Measurements from ENCODE around the gene INTS7.
A peak's percentile ranks its signal among the peaks of the same experiment; 100 is the strongest.

The INTS7 gene, protein sequence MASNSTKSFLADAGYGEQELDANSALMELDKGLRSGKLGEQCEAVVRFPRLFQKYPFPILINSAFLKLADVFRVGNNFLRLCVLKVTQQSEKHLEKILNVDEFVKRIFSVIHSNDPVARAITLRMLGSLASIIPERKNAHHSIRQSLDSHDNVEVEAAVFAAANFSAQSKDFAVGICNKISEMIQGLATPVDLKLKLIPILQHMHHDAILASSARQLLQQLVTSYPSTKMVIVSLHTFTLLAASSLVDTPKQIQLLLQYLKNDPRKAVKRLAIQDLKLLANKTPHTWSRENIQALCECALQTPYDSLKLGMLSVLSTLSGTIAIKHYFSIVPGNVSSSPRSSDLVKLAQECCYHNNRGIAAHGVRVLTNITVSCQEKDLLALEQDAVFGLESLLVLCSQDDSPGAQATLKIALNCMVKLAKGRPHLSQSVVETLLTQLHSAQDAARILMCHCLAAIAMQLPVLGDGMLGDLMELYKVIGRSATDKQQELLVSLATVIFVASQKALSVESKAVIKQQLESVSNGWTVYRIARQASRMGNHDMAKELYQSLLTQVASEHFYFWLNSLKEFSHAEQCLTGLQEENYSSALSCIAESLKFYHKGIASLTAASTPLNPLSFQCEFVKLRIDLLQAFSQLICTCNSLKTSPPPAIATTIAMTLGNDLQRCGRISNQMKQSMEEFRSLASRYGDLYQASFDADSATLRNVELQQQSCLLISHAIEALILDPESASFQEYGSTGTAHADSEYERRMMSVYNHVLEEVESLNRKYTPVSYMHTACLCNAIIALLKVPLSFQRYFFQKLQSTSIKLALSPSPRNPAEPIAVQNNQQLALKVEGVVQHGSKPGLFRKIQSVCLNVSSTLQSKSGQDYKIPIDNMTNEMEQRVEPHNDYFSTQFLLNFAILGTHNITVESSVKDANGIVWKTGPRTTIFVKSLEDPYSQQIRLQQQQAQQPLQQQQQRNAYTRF

DNA sequence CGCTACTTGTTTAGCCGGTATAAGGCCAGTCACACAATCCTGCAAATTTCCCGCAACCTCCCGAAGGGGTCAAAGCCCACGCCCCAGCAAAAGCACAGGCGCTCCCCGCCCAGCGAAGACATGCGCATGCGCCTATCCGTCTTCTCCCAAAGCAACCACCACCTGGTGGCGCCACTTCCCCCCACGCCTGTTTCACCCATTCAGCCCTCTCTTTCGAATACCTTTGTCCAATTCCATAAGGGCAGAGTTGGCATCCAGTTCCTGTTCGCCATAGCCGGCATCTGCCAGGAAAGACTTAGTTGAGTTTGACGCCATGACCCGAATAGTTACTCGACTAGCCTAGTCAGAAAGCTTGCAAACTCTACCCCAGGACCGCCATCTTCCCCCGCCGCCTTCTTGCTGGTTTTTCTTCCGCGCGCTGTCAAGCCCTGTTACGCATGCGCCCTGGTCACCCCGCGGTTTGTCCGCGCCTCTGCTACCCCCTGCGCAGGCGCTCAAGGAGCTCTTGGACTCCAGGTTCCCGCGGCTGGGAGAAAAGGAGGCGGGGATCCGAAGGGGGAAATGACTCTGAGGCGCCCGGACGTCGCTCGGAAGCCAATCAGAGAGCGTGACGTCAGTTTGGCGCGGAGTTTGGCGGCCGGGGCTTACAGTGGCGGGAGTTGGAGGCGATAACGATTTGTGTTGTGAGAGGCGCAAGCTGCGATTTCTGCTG, at the start of gene INTS7, which contains the start of gene DTL:
Gene INTS7, minus strand, starts transcription at position 435 of the 712 bp plus-strand sequence. Its CDS starts 120 bp downstream, at position 315.
Gene DTL, plus strand, starts transcription at position 626 of the 712 bp plus-strand sequence. CDS start 143 bp downstream, outside the sequence.
- DNase-seq = peak; percentile 100

DNA sequence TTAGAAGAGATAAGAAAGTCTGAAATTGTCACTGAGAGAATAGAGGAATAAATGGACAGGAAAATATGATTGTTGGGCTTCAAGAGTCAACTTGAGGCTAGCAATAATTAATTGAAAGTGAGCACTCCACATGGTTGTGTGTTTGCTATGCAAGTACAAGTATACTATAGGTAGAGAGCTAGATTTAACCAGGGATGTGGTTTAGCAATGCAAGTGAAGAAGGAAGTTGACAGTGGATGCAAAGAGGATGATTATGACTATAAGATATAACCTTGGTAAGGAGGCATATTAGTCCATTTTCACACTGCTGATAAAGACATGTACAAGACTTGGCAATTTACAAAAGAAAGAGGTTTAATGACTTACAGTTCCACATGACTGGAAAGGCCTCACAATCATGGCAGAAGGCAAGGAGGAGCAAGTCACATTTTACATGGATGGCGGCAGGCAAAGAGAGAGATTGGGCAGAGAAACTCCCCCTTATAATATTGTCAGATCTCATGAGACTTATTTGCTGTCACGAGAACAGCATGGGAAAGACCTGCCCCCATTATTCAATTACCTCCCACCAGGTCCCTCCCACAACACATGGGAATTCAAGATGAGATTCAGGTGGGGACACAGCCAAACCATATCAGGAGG, 47.5 kb upstream of the INTS7 start:
- DNase-seq = no peak

DNA sequence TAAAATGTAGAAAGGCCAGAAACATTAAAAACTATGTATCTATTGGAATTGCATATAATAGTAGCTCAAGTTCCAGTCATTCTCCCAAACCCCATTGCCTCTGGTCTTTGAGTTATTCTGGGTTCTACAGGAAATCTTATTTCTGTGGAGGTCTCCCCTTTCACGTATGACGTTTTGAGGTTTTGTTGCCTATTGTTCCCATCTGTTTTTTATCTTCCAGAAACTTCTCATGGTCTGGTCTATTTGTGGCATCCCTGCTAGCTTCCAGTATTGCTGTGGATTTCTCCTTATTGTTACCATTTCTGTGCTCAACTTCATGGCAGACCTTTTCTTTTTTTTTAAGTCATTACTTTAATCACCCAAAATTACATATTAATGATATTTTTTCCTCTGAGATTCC, 43.5 kb upstream of the INTS7 start:
- DNase-seq = no peak

DNA sequence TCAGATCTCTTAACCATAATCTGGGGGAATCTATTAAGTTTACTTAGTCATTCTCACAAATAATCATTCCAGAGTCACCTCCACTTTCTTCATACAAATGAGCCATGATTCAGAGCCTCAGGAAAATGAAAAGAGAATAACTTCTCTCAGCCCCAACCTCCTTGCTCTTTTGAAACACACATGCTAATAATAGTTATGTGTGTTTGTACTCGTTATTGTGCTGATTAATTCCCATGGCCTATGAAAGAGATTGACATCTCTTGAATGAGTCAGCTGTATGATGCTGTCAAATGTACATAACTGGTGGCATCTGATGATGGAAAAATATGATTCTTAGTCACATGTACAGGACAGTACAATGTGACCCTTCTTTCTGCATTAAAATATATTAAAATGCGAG, 41.7 kb upstream of the INTS7 start:
- no peak for DNase-seq

DNA sequence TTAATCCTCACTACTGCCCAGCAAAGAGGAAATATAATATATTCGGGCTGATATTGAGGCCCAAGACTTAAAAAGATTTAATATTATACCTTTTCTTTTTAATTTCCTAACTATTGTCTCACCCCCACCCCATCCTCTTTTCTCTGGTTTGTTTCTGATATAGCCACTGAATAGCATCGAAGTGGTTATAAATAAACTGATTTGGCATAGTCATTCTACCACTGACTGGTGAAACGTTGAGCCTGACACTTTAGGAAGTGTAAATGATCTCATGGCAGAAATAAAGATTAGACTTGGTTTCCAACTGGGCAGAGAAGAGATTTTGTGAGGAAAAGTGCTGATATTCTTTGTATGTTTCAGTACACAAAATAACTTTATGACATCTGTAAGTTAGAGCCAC, 39.5 kb upstream of the INTS7 start:
- no peak for DNase-seq

DNA sequence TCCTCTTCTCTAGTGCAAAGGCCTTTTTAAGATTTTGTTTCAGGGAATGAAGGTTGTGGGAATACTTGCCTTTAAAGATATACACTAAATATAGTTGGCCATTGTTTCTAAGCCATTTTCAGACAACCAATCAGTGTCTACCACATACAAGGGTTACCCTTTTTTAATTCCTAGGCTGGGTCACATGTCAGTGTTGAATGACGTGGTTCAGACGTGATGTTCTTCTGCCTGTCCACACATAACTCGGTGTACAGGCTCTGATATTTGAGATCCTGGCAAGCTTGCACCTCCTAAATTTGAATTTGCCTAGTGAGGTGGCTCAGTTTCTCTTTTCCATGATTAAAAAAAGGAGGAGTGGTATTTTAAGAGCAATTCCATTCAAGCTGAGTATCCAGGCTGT, 39.0 kb upstream of the INTS7 start:
- DNase-seq = no peak

DNA sequence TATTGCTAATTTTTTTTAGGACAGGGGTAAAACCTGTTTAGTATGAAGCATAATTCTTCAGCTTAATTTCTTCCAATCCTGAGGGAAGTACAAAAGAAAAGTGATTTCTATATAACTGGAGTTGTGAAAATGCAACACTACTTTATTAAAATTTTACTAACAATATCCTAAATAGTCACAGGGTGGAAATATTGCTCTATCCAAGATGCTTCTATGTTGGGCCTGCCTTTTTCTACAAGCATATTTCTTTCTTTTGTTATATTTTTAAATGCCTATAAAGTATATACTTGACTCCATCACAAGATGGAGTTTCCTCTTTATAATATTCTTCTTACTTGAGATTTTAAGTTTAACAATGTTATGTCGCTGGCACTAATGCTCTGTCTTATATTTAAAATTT, 38.1 kb upstream of the INTS7 start:
- no peak for DNase-seq

DNA sequence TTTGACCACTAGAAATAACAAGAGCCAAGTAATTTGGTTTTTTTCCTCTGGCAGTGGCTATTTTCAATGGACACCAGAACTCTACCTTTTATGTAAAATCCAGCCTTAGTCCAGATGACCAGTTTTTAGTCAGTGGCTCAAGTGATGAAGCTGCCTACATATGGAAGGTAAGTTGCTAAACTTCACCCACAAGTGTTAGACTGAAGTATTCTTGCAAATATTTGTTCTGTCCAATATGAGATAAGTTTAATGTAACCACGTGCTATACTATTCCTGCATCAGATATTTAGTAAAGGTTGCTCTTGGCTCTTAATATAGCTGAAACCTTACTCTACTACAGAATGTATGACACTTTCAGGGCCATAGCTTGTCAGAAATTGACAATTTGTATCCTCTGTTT, 36.7 kb upstream of the INTS7 start:
- no peak for DNase-seq

DNA sequence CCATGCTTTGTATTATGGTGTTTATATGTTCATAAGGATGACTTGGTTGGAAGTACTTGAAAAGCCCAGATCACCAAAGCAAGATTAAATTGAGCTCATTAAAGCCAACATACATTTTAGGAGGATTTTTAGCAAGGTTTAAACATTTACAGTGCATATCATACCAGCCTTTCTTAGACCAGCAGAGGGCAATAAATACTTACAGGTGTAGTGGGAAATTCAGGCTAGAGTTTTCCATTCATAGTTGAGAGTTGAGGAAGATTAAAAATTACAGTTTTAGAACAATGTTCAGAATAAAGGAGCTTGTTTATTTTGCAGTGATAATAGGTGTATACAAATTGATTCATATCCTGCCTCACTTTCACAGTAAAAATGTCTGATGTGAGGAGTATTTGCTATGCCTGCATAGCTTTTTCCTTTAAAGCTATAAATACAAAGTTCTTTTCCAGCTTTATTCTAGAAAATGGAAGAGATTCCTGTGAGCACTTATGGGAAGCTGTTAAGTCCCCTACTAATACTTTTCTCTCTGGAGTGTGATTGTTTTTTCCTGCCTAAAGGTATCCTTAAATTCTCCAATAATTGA, 35.5 kb upstream of the INTS7 start:
- DNase-seq = peak; percentile 11

DNA sequence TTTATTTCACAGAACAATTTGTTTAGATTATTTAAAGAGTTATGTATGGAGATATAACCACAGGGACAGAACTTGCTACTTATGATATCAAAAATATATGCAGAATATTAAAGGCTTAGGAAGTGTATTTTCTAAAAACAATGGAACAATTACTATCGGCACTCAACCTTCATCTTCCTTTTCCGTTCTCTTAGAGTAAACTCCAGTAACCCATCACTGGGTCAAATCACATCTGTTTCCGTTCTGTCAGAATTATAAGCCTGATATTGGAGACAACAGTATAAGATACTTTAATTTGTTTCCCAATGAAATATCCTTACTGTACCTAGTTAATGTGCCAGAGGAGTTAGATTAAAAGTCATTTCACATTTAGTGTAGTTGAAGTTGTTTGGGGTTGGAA, 32.4 kb upstream of the INTS7 start:
- DNase-seq = no peak

DNA sequence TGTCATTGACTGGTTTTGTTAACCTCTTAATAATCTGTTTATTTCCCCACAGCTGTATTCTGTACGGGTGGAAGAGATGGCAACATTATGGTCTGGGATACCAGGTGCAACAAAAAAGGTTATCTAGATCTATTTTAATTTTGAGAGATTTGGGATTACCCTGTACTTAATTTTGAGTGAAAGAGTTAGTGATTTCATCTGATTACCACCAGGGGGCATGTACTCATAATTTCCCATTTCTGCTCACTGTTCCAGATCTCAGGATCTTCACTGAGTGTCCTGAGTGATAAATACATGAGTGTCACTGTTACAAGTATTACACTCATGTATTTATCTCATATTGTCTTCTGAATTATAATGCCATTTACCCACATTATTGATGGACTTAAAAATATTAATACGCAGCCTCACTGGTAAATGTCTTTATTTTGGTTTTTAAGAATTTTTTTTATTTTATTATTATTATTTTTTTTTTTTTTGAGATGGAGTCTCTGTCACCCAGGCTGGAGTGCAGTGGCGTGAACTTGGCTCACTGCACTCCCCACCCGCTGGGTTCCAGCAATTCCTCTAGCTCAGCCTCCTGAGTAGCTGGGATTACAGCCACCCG, 27.6 kb upstream of the INTS7 start:
- DNase-seq = peak; percentile 7

DNA sequence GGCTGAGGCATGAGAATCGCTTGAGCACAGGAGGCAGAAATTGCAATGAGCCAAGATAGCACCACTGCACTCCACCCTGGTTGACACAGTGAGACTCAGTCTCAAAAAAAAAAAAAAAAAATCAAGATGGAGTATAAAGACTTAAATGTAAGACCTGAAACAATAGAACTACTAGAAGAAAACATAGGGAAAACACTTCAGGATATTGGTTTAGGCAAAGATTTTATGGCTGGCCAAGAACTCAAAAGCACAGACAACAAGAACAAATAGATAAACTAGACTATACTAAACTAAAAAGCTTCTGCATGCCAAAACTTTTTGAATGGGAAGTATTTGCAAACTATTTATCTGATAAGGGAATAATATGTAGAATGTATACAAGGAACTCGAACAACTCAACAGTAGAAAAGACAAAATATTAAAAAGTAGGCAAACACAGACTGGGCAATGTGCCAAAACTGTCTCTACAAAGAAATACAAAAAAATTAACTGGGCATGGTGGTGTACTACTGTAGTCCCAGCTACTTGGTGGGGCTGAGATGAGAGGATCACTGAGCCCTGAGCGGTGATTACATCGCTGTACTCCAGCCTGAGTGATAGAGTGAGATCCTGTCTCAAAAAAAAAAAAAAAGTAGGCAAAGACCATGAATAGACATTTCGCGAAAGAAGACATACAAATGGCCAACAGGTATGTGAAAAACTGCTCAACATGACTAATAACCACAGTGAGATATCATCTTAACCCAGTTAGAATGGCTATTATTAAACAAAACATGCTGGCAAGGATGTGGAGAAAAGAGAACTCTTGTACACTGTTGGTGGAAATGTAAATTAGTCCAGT, 25.5 kb upstream of the INTS7 start:
- no peak for DNase-seq

DNA sequence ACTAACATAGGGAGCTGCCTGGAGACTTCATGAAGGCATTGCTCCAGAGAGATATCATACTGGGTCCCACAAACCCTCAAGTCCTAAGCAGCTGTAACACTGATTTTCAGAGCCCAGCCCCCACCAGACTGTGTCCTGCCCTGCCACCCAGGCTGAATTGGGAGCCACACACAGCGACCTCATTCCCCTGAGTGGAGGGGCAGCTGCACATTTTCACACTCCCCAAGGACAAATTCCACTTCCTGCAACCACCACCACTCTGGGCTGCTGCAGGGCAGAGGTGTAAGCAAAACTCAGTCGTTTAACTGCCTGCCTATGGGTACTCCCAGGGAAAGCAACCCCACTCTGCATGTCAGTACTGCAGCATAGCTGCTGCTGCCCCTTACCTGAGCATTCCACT, 20.0 kb upstream of the INTS7 start:
- no peak for DNase-seq

DNA sequence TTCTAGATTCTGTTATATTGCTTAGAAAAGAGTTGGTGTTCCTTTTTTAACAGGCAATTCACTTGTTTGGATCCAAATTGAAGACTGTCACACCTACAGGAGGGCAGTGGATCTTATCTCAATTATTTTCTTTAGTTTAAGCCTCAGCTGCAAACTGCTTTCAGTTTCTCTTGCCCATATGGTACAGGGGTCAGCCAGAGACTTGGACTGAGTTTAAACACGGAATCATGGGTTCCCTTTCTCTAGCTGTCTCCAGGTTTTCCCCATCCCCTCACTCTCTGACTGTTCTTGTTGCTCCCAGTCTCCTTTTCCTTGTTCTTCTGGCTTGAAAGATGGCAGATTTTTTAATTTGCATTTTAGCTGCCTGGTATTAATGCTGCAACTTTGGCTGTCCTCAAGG, 18.6 kb upstream of the INTS7 start:
- no peak for DNase-seq

DNA sequence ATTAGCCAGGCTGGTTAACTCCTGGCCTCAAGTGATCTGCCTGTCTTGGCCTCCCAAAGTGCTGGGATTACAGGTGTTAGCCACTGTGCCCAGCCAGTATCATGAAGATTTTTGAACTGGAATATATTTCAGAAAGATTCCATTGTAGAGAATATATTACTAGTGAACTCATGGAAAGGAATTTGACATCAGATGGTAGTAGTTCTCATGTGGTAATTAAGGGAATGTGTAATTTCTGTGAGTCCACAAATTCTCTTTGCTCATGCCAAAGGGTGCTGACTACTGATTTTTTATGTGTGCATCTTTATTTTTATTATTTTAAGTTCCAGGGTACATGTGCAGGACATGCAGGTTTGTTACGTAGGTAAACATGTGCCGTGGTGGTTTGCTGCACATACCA, 10.6 kb upstream of the INTS7 start:
- DNase-seq = no peak

DNA sequence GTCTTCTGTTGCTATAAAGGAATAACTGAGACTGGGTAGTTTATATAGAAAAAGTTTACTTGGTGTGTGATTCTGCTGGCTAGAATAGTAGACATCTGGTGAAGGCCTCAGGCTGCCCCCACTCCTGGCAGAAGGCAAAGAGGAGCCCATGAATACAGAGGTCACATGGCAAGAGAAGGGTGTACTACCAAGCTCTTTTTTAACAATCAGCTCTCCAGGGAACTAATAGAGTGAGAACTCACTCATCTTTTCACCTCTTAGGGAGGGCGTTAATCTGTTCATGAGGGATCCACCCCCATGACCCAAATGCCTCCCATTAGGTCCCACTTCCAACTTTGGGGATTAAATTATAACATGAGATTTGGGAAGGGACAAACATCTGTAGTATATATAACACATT, 9.5 kb upstream of the INTS7 start:
- no peak for DNase-seq

DNA sequence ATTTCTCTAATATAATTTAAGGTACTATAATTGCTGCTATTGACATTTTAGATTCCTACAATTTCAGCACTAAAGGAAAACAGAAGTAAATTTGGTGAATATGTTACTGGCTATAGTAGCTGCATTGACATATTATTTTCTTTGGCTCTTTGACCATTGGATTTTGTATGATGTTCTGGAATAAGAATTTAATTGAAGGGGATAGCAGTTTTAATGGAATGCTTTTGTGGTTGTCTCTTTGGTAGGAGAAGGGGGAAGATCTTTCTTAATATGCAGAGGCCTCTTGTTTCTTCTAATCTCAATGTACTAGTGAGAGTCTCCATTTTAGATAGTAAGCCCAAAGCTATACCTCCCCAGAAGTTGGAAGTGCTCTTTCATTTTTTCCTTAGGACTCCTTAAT, 7.1 kb upstream of the INTS7 start:
- no peak for DNase-seq

DNA sequence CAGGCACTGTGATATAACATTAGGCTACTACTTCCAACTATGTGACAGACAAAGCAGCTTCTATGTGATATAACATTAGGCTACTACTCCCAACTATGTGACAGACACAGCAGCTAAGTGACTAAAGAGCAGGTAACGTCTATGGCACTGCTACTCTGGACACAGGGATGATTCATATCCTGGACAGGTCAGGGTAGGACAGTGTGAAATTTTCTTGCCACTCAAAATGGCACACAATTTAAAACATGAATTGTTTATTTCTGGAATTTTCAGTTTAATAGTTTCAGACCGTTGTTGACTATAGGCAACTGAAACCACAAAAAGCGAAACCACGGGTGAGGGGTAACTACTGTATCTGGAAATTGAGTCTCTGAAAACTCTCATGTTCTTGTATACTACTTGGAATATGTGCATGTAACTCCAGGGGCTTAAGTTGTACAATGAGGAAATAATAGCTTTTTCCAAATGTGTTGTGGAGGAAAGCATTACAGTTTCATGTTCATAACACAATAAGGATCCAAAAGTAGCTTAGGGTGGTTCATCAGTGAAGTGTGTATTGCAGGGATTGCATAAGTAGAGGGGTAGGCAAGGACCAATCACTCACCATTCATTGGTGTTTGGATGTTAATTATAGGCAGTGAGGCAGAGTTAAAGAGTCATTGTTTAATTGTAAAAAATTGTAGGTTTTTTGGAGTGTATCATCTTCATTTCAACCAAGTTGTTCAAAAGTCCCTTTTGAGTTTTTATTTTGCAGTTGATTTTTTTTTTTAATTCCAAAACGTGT, 5.5 kb upstream of the INTS7 start:
- no peak for DNase-seq

DNA sequence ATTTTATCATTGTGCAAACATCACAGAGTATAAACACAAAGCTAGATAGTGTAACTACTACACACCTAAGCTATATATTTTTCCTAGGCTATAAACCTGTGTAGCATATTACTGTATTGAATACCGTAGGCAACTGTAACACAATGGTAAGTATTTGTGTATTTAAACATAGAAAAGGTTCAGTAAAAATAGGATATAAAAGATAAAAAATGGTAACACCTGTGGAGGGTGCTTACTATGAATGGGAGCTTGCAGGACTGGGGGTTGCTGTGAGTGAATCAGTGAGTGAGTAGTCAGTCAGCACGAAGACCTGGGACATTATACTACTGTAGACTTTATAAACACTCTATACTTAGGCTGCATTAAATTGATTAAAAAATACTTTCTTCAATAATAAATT, 4.3 kb upstream of the INTS7 start:
- no peak for DNase-seq

DNA sequence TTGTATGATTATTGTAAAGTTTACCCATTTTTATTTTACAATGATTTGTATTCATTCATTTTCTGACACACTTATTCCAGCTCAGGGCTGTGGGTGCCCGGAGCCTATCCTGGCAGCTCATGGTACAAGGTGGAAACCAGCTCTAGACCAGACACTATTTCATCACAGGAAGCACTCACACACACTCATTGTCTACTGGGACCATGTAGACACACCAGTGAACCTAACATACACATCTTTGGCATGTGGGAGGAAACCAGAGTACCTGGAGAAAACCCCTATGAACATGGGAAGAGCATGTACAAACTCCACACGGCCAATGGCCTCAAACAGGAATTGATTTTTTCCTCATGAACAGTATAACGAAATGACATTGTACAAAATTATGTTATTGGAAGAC, 2.5 kb upstream of the INTS7 start:
- no peak for DNase-seq

Data from retina (tissue), 1 donor.